B cell (primary cell): ENCODE data around the gene PRKX. TPM values are rescaled to one million over a fixed set of nuclear protein-coding genes. Genes with fewer than 3 reads are reported as not detected.
A peak's percentile ranks its signal among the peaks of the same experiment; 100 is the strongest.
"Not testable (repeated sequence)": the region's sequence is repeated elsewhere in the genome, so short reads cannot be mapped to it uniquely, and the experiment has no call there.

ENCODE experiments used
- ATAC-seq: fragments of 200-7000 bp; cut with Tn5 transposase; one replicate; pipeline ENCODE4 v1.10.0; 2021; ENCODE audit warnings: low read depth, mild to moderate bottlenecking, moderate number of reproducible peaks, moderate library complexity
- CTCF ChIA-PET: fragments of 350-600 bp; sonication (Branson Sonifier 250); formaldehyde crosslinking; loops from one replicate; lab custom pipeline; 2021; ENCODE audit warnings: antibody characterized with exemption, inconsistent platforms; lab: Charles Lee
- POLR2A ChIA-PET: fragments of 350-600 bp; sonication (Branson Sonifier 250); formaldehyde crosslinking; loops from one replicate; lab custom pipeline; 2021; ENCODE audit warnings: antibody characterized with exemption; lab: Charles Lee
- DNase-seq: peaks from one replicate; pipeline ENCODE4 v3.0.0; 2013
- H2AFZ ChIP-seq: 2 replicates; pipeline ENCODE4 v1.6.1; 2012; ENCODE audit warnings: mild to moderate bottlenecking, low read depth, low read length; ENCODE audit not compliant: insufficient read depth, poor library complexity, severe bottlenecking
- H3K27ac ChIP-seq, 2 donors: 1 replicate in 1 of 2; 2 replicates in 1 of 2; pipeline ENCODE4 v1.5.1; 2012 to 2013; ENCODE audit warnings: low read length in 2 of 2, mild to moderate bottlenecking in 2 of 2, moderate library complexity in 1 of 2
- H3K27me3 ChIP-seq, 4 experiments: fragments of 200-600 bp in 1 of 4; sonication (generic) in 1 of 4; replicated peaks in 1 of 4; 1 replicate in 2 of 4; 2 replicates in 2 of 4; pipeline versions ENCODE4 v1.6.1 to v1.7.0; 2013 to 2016; ENCODE audit warnings: low read length in 3 of 4, mild to moderate bottlenecking in 2 of 4, mixed read lengths in 1 of 4, moderate library complexity in 1 of 4; ENCODE audit not compliant: insufficient read depth in 4 of 4, control insufficient read depth in 3 of 4; ENCODE audit errors: control extremely low read depth in 1 of 4
- H3K36me3 ChIP-seq, 2 experiments: replicated peaks in 1 of 2; 1 replicate in 1 of 2; 2 replicates in 1 of 2; pipeline versions ENCODE4 v1.6.1 to v1.7.1; 2013; ENCODE audit warnings: low read length in 1 of 2; ENCODE audit not compliant: insufficient read depth in 2 of 2, control insufficient read depth in 1 of 2; ENCODE audit errors: control extremely low read depth in 1 of 2, extremely low read depth in 1 of 2
- H3K4me1 ChIP-seq, 2 donors: fragments of 200-600 bp in 1 of 2; sonication (generic) in 1 of 2; 1 replicate in 1 of 2; 2 replicates in 1 of 2; pipeline versions ENCODE4 v1.5.1 to v1.6.1; 2013 to 2017; ENCODE audit warnings: low read length in 2 of 2; ENCODE audit not compliant: control insufficient read depth in 2 of 2, insufficient read depth in 2 of 2
- H3K4me2 ChIP-seq: replicated peaks from 2 replicates; pipeline ENCODE3; 2012; ENCODE audit warnings: mild to moderate bottlenecking, low read depth, low read length; ENCODE audit not compliant: poor library complexity, severe bottlenecking
- H3K4me3 ChIP-seq, 5 experiments: fragments of 200-600 bp in 1 of 5; sonication (generic) in 1 of 5; 1 replicate in 3 of 5; 2 replicates in 2 of 5; pipeline versions ENCODE4 v1.5.1 to v1.7.0; 2011 to 2016; ENCODE audit warnings: low read length in 4 of 5, mild to moderate bottlenecking in 4 of 5, low read depth in 2 of 5, control low read depth in 1 of 5, moderate library complexity in 1 of 5; ENCODE audit not compliant: insufficient read depth in 1 of 5; ENCODE audit errors: control extremely low read depth in 1 of 5, extremely low read depth in 1 of 5
- H3K79me2 ChIP-seq: fragments of 200-600 bp; sonication (generic); one replicate; pipeline ENCODE4 v1.6.0; 2016; ENCODE audit warnings: low read length; ENCODE audit not compliant: control insufficient read depth, insufficient read depth
- H3K9ac ChIP-seq: fragments of 200-600 bp; sonication (generic); 2 replicates; pipeline ENCODE4 v1.6.1; 2017; ENCODE audit warnings: mild to moderate bottlenecking, low read length, moderate library complexity
- H3K9me3 ChIP-seq, 3 donors: one replicate each; pipeline versions ENCODE4 v1.6.1 to v1.7.1; 2013; ENCODE audit warnings: low read length in 2 of 3; ENCODE audit not compliant: control insufficient read depth in 2 of 3, insufficient read depth in 1 of 3; ENCODE audit errors: control extremely low read depth in 1 of 3
- H4K20me1 ChIP-seq: 2 replicates; pipeline ENCODE4 v1.6.0; 2012; ENCODE audit warnings: mild to moderate bottlenecking, low read length; ENCODE audit not compliant: insufficient read depth, control insufficient read depth, poor library complexity, severe bottlenecking
- H3K27ac Mint-ChIP-seq: one replicate; pipeline ENCODE4 v1.8.0; 2021; ENCODE audit warnings: mixed read lengths
- H3K27me3 Mint-ChIP-seq: one replicate; pipeline ENCODE4 v1.8.0; 2021; ENCODE audit warnings: mixed read lengths
- H3K4me1 Mint-ChIP-seq: one replicate; pipeline ENCODE4 v1.8.0; 2021; ENCODE audit warnings: mixed read lengths
- H3K4me3 Mint-ChIP-seq: one replicate; pipeline ENCODE4 v1.8.0; 2021; ENCODE audit warnings: mixed read lengths
- H3K9me3 Mint-ChIP-seq: one replicate; pipeline ENCODE4 v1.8.0; 2022; ENCODE audit warnings: mixed read lengths; ENCODE audit not compliant: insufficient read depth
- EZH2 ChIP-seq: IDR thresholded peaks from 2 replicates; pipeline ENCODE4 v1.6.1; 2012; ENCODE audit warnings: borderline replicate concordance, low read depth, mild to moderate bottlenecking, moderate library complexity, low read length; ENCODE audit not compliant: insufficient read depth, poor library complexity, severe bottlenecking
- WGBS: methylation state at CpG from one replicate; pipeline ENCODE4 v1.1.5; 2013; ENCODE audit warnings: missing lambda C conversion rate; ENCODE audit not compliant: insufficient coverage; 5-methylcytosine and 5-hydroxymethylcytosine counted together
- intact Hi-C: fragments of 100-400 bp; cut with micrococcal nuclease; formaldehyde crosslinking; loops from one replicate; pipeline ENCODE4 v1.10.0; 2022
- polyA plus RNA-seq: library from polyadenylated mRNA; depleted of rRNA; stranded (reverse); fragments of >200 nt; gene quantifications from 2 replicates; pipeline ENCODE4 v1.2.3, GENCODE V29; 2012
- total RNA-seq, 2 donors: library from RNA; stranded (reverse); fragments of 120-200 nt in 1 of 2; gene quantifications; 1 replicate in 1 of 2; 2 replicates in 1 of 2; pipeline versions ENCODE4 v1.2.3 to v1.2.4, GENCODE V29; 2013 to 2022
- TF ChIP-seq, protein P1 (sequence below): fragments of 200-600 bp; IDR thresholded peaks from one replicate; pipeline ENCODE4 v1.8.0; 2022; ENCODE audit warnings: antibody characterized with exemption, mild to moderate bottlenecking

PRKX gene
- total and polyA plus RNA-seq, 2 donors (not counting 1 experiment from before 2014, with no cell fraction given) = 26.2 to 52.5 TPM

DNA sequence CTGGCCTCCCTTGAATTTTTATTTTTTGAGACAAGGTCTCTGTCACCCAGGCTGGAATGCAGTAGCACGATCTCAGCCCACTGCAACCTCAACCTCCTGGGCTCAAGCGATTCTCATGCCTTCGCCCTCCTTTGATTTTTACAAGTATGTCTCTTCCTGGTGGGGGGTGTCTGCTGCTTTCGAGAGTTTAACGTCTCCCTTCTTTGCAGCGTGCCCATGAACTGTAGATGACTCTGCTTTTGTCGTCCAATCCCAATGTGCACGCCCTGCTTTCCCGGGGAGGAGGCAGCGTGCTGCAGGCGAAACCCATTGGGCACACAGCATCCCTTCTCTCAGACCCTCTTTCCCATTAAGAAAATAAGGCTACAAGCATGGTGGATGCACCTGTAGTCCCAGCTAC, 7.0 kb downstream of the PRKX start:
- Histone ChIP-seq H3K4me3 (no peak overlapping the region), H3K4me1 (peaks cover 10 to 13% of the 10 kb centered on the region in 2 donors), H3K9me3 (no peaks in the 10 kb centered on the region), H4K20me1 (peaks cover 12% of the 10 kb centered on the region), H3K36me3 (no peaks in the 10 kb centered on the region), H3K4me2 (no peak overlapping the region), H3K9ac (no peak overlapping the region), H2AFZ (no peak overlapping the region), H3K27me3 (no peaks in the 10 kb centered on the region), H3K79me2 (peaks cover 86% of the 10 kb centered on the region), H3K27ac (no peak overlapping the region)
- DNase-seq (no peak), ATAC-seq (no peak)
- H3K9me3 Mint-ChIP-seq = no peaks in the 10 kb centered on the region
- WGBS = no CpG with 5 or more reads among the region's 11 CpGs
- ChIA-PET CTCF (no interaction called here), POLR2A (no interaction called here)
- no peaks in the 10 kb centered on the region for H3K27me3 Mint-ChIP-seq
- no peak overlapping the region for H3K27ac Mint-ChIP-seq
- TF ChIP-seq EZH2 = no peak
- TF ChIP-seq, protein P1, sequence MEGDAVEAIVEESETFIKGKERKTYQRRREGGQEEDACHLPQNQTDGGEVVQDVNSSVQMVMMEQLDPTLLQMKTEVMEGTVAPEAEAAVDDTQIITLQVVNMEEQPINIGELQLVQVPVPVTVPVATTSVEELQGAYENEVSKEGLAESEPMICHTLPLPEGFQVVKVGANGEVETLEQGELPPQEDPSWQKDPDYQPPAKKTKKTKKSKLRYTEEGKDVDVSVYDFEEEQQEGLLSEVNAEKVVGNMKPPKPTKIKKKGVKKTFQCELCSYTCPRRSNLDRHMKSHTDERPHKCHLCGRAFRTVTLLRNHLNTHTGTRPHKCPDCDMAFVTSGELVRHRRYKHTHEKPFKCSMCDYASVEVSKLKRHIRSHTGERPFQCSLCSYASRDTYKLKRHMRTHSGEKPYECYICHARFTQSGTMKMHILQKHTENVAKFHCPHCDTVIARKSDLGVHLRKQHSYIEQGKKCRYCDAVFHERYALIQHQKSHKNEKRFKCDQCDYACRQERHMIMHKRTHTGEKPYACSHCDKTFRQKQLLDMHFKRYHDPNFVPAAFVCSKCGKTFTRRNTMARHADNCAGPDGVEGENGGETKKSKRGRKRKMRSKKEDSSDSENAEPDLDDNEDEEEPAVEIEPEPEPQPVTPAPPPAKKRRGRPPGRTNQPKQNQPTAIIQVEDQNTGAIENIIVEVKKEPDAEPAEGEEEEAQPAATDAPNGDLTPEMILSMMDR = no peak
- intact Hi-C loops = no loop called here
- no peak overlapping the region for H3K4me3 Mint-ChIP-seq
- peaks cover 23% of the 10 kb centered on the region for H3K4me1 Mint-ChIP-seq

DNA sequence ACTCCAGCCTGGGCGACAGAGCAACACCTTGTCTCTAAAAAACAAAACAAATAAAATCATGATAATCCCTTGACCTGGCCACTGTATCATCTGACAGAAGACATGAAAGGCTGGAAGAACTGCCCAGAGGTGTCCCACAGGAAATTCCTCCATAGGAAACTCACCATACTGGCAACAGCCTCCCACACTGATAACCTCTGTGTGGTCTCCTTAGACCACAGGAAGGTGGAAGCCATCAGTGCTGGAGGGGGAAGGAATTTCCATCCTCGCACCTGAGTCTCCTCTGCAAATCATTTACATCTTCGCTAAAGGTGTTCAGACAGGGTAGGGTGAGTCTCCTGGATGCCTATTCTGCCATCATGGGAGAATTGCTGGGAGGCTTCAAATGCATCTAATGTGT, 10.2 kb downstream of the PRKX start:
- WGBS = no CpG with 5 or more reads among the region's 3 CpGs
- Histone ChIP-seq H3K79me2 (peaks cover 85% of the 10 kb centered on the region), H3K4me1 (peaks cover 14 to 18% of the 10 kb centered on the region in 2 donors)

GRCh38 chrX:3702095-3702494, 11.4 kb downstream of the PRKX start:
- CTCF ChIA-PET = interaction anchor here (1.9 kb wide), 1 partner anchor 9 kb away, joined by 5 read pairs; no protein-coding TSS in a partner anchor
- not testable (repeated sequence) for H2AFZ ChIP-seq
- peaks cover 15 to 28% of the 10 kb centered on the region in 2 donors for H3K4me1 ChIP-seq

More for the DNA sequence above, 10.2 kb downstream of the PRKX start:
- H3K36me3 ChIP-seq, H3K9ac ChIP-seq, POLR2A ChIA-PET, H3K9me3 ChIP-seq, CTCF ChIA-PET, H3K4me2 ChIP-seq, H3K4me3 Mint-ChIP-seq, H3K27me3 Mint-ChIP-seq, H3K4me3 ChIP-seq, intact Hi-C loops, H3K27me3 ChIP-seq, DNase-seq, H3K27ac ChIP-seq, ATAC-seq, H3K9me3 Mint-ChIP-seq, H4K20me1 ChIP-seq, H3K27ac Mint-ChIP-seq, H2AFZ ChIP-seq: not testable (repeated sequence)
- H3K4me1 Mint-ChIP-seq = peaks cover 31% of the 10 kb centered on the region

More at GRCh38 chrX:3702095-3702494, 11.4 kb downstream of the PRKX start:
- ATAC-seq, H3K4me2 ChIP-seq, H3K9ac ChIP-seq, H3K9me3 Mint-ChIP-seq, H3K36me3 ChIP-seq, H3K4me3 ChIP-seq, H3K27ac ChIP-seq, H3K4me3 Mint-ChIP-seq, DNase-seq, H4K20me1 ChIP-seq, POLR2A ChIA-PET, H3K27me3 ChIP-seq, intact Hi-C loops, H3K9me3 ChIP-seq, H3K27me3 Mint-ChIP-seq: not testable (repeated sequence)
- Mint-ChIP-seq H3K27ac (peak overlapping the region; percentile 33), H3K4me1 (peaks cover 42% of the 10 kb centered on the region)
- H3K79me2 ChIP-seq = peaks cover 91% of the 10 kb centered on the region
- 100% methylated on average over 1 of the region's 3 CpGs for WGBS
